ENCODE measurements around the gene CCDC8. TPM values are rescaled to one million over a fixed set of nuclear protein-coding genes. Genes with fewer than 3 reads are reported as not detected.

The CCDC8 gene
- total RNA-seq, 1 experiment from 2014 or later = 27.5 TPM

- no peaks in the 10 kb centered on the region for H3K4me1 Mint-ChIP-seq
- WGBS (ENCODE audit: extremely low coverage, insufficient read length, low lambda C conversion rate) = no CpG with 5 or more reads among the region's 8 CpGs
Measured at GRCh38 chr19:46442808-46443450, 29.6 kb upstream of the CCDC8 start.

More at GRCh38 chr19:46442808-46443450, 29.6 kb upstream of the CCDC8 start:
- Histone ChIP-seq H2AFZ (ENCODE audit: low read length) (no peak overlapping the region), H3K14ac (ENCODE audit: insufficient read depth, low read length) (no peak overlapping the region), H2BK20ac (ENCODE audit: low read depth, low read length, poor library complexity, severe bottlenecking) (no peak overlapping the region), H3K4me1 (ENCODE audit: insufficient read depth, low read length) (no peaks in the 10 kb centered on the region), H4K20me1 (ENCODE audit: control insufficient read depth, insufficient read depth, insufficient read length) (no peaks in the 10 kb centered on the region), H3K4me2 (ENCODE audit: insufficient read depth, insufficient read length, low read length) (no peak overlapping the region), H2BK120ac (ENCODE audit: low read depth, low read length, poor library complexity, severe bottlenecking) (no peak overlapping the region), H4K8ac (replicated peaks; ENCODE audit: insufficient read length, low read depth, low read length) (no peak overlapping the region), H3K4ac (ENCODE audit: low read depth, low read length) (no peak overlapping the region), H2AK5ac (ENCODE audit: insufficient read length, low read length) (no peak overlapping the region), H3K23ac (ENCODE audit: insufficient read length, low read depth, low read length) (no peak overlapping the region), H3K79me2 (ENCODE audit: insufficient read depth, low read length) (no peaks in the 10 kb centered on the region), H3K56ac (ENCODE audit: insufficient read length, low read depth, low read length) (no peak overlapping the region), H3K18ac (ENCODE audit: insufficient read length, low read depth, low read length) (no peak overlapping the region), H3K27me3 (ENCODE audit: insufficient read depth, low read length) (no peaks in the 10 kb centered on the region), H3K23me2 (ENCODE audit: insufficient read length, low read depth, low read length, poor library complexity, severe bottlenecking) (no peaks in the 10 kb centered on the region), H3T11ph (ENCODE audit: low read length) (no peak overlapping the region), H4K91ac (ENCODE audit: insufficient read length, low read depth, low read length) (no peak overlapping the region), H3K9ac (ENCODE audit: extremely low read depth, insufficient read length, low read length) (no peak overlapping the region), H2BK5ac (ENCODE audit: insufficient read length, low read length) (no peak overlapping the region), H3K27ac (ENCODE audit: insufficient read length, low read depth, low read length) (no peak overlapping the region), H4K5ac (ENCODE audit: insufficient read length, low read depth, low read length) (no peak overlapping the region), H3K79me1 (ENCODE audit: insufficient read depth, low read depth, low read length, poor library complexity, severe bottlenecking) (no peaks in the 10 kb centered on the region), H3K9me3 (ENCODE audit: control insufficient read depth, low read depth, low read length) (no peaks in the 10 kb centered on the region), H2BK12ac (ENCODE audit: insufficient read length, low read depth, low read length) (no peak overlapping the region), H2BK15ac (ENCODE audit: low read depth, low read length) (no peak overlapping the region)
- H3K4me3 Mint-ChIP-seq = no peak overlapping the region
- no peak for DNase-seq
- H3K9me3 Mint-ChIP-seq = no peaks in the 10 kb centered on the region
- H3K27me3 Mint-ChIP-seq (ENCODE audit: low read depth) = no peaks in the 10 kb centered on the region
- no peak overlapping the region for H3K27ac Mint-ChIP-seq
- no peak for TF ChIP-seq CTCF (conservative IDR thresholded peaks at IDR 0.05)
- H3K36me3 Mint-ChIP-seq (ENCODE audit: insufficient read depth in 1 of 3, low read depth in 3 of 3) = no peaks in the 10 kb centered on the region
